ENCODE data around the gene PRRG4. TPM values are rescaled to one million over a fixed set of nuclear protein-coding genes. Genes with fewer than 3 reads are reported as not detected.

The PRRG4 gene
- total and polyA plus RNA-seq, 2 experiments from 2014 or later, result 1.6 to 1.9 TPM

DNA sequence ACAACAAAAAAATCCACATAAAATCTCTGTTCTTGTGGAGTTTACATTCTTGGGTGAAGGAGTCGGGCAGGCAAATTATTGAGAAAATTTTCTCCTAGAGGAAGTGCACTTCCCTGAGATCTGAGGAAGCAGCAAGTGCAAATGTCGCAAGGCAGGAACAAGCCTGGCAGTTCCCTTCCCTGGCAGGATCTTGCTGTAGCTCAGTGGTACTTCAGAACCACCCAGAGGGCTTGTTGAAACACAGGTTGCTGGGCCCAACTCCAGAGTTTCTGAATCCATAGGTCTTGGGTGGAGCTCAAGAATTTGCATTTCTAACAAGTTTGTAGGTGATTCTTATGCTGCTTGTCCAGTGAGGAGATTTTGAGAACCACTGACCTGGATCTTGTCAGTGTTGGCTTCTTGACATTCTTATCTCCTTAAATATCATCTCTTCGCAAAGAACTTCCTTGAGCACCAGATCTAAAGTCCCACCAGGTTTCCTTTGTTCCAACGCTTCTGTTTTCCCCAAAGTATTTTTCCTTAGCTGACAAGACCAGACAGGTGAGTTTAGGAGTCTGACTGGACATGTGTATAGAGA lies 72.5 kb downstream of the PRRG4 start:
- Mint-ChIP-seq H3K27me3 (ENCODE audit: insufficient read depth, low read depth, poor library complexity) (peaks cover 9% of the 10 kb centered on the region), H3K4me3 (no peak overlapping the region), H3K36me3 (ENCODE audit: low read depth) (peaks cover 53% of the 10 kb centered on the region), H3K9me3 (no peaks in the 10 kb centered on the region), H3K4me1 (peaks cover 72% of the 10 kb centered on the region), H3K27ac (peak overlapping the region; percentile 34; the same call in 1 of the 2 replicates)
- H3K27ac ChIP-seq (ENCODE audit: low read depth), result peak overlapping the region; percentile 65; the same call in 1 of the 2 replicates
- no peaks in the 10 kb centered on the region for H3K9me2 ChIP-seq (ENCODE audit: insufficient read depth)
- H3F3A ChIP-seq (replicated peaks; ENCODE audit: low read depth), result no peaks in the 10 kb centered on the region
- no peak for DNase-seq (ENCODE audit: low spot score)
- H4K20me1 ChIP-seq (replicated peaks; ENCODE audit: insufficient read depth), result peaks cover 88% of the 10 kb centered on the region
- peaks cover 55% of the 10 kb centered on the region for H3K4me1 ChIP-seq (ENCODE audit: insufficient read depth)
- no peak for ATAC-seq
- H3K4me3 ChIP-seq, result no peak overlapping the region
- no peak overlapping the region for H2AFZ ChIP-seq
- TF ChIP-seq, protein P1, sequence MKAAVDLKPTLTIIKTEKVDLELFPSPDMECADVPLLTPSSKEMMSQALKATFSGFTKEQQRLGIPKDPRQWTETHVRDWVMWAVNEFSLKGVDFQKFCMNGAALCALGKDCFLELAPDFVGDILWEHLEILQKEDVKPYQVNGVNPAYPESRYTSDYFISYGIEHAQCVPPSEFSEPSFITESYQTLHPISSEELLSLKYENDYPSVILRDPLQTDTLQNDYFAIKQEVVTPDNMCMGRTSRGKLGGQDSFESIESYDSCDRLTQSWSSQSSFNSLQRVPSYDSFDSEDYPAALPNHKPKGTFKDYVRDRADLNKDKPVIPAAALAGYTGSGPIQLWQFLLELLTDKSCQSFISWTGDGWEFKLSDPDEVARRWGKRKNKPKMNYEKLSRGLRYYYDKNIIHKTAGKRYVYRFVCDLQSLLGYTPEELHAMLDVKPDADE (IDR thresholded peaks at IDR 0.05), result no peak
- TF ChIP-seq, protein P2, sequence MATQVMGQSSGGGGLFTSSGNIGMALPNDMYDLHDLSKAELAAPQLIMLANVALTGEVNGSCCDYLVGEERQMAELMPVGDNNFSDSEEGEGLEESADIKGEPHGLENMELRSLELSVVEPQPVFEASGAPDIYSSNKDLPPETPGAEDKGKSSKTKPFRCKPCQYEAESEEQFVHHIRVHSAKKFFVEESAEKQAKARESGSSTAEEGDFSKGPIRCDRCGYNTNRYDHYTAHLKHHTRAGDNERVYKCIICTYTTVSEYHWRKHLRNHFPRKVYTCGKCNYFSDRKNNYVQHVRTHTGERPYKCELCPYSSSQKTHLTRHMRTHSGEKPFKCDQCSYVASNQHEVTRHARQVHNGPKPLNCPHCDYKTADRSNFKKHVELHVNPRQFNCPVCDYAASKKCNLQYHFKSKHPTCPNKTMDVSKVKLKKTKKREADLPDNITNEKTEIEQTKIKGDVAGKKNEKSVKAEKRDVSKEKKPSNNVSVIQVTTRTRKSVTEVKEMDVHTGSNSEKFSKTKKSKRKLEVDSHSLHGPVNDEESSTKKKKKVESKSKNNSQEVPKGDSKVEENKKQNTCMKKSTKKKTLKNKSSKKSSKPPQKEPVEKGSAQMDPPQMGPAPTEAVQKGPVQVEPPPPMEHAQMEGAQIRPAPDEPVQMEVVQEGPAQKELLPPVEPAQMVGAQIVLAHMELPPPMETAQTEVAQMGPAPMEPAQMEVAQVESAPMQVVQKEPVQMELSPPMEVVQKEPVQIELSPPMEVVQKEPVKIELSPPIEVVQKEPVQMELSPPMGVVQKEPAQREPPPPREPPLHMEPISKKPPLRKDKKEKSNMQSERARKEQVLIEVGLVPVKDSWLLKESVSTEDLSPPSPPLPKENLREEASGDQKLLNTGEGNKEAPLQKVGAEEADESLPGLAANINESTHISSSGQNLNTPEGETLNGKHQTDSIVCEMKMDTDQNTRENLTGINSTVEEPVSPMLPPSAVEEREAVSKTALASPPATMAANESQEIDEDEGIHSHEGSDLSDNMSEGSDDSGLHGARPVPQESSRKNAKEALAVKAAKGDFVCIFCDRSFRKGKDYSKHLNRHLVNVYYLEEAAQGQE (IDR thresholded peaks at IDR 0.05; ENCODE audit: unreplicated experiment), result no peak
- TF ChIP-seq JUNB (IDR thresholded peaks at IDR 0.05; ENCODE audit: unreplicated experiment) (no peak), NANOG (IDR thresholded peaks at IDR 0.05; ENCODE audit: borderline replicate concordance) (no peak), ZNF331 (CRISPR knock-in tag; IDR thresholded peaks at IDR 0.05; ENCODE audit: low read depth) (no peak), POLR2AphosphoS5 (IDR thresholded peaks at IDR 0.05; ENCODE audit: low read depth) (no peak), CREB1 (CRISPR knock-in tag; IDR thresholded peaks at IDR 0.05; ENCODE audit: low read depth) (no peak), EZH2phosphoT487 (IDR thresholded peaks at IDR 0.05; ENCODE audit: unreplicated experiment) (no peak), EZH2 (IDR thresholded peaks at IDR 0.05; ENCODE audit: low read depth, unreplicated experiment) (no peak), ZNF114 (CRISPR knock-in tag; IDR thresholded peaks at IDR 0.05) (no peak), STAT1 (IDR thresholded peaks at IDR 0.05; ENCODE audit: unreplicated experiment) (no peak)
- TF ChIP-seq, protein P3, sequence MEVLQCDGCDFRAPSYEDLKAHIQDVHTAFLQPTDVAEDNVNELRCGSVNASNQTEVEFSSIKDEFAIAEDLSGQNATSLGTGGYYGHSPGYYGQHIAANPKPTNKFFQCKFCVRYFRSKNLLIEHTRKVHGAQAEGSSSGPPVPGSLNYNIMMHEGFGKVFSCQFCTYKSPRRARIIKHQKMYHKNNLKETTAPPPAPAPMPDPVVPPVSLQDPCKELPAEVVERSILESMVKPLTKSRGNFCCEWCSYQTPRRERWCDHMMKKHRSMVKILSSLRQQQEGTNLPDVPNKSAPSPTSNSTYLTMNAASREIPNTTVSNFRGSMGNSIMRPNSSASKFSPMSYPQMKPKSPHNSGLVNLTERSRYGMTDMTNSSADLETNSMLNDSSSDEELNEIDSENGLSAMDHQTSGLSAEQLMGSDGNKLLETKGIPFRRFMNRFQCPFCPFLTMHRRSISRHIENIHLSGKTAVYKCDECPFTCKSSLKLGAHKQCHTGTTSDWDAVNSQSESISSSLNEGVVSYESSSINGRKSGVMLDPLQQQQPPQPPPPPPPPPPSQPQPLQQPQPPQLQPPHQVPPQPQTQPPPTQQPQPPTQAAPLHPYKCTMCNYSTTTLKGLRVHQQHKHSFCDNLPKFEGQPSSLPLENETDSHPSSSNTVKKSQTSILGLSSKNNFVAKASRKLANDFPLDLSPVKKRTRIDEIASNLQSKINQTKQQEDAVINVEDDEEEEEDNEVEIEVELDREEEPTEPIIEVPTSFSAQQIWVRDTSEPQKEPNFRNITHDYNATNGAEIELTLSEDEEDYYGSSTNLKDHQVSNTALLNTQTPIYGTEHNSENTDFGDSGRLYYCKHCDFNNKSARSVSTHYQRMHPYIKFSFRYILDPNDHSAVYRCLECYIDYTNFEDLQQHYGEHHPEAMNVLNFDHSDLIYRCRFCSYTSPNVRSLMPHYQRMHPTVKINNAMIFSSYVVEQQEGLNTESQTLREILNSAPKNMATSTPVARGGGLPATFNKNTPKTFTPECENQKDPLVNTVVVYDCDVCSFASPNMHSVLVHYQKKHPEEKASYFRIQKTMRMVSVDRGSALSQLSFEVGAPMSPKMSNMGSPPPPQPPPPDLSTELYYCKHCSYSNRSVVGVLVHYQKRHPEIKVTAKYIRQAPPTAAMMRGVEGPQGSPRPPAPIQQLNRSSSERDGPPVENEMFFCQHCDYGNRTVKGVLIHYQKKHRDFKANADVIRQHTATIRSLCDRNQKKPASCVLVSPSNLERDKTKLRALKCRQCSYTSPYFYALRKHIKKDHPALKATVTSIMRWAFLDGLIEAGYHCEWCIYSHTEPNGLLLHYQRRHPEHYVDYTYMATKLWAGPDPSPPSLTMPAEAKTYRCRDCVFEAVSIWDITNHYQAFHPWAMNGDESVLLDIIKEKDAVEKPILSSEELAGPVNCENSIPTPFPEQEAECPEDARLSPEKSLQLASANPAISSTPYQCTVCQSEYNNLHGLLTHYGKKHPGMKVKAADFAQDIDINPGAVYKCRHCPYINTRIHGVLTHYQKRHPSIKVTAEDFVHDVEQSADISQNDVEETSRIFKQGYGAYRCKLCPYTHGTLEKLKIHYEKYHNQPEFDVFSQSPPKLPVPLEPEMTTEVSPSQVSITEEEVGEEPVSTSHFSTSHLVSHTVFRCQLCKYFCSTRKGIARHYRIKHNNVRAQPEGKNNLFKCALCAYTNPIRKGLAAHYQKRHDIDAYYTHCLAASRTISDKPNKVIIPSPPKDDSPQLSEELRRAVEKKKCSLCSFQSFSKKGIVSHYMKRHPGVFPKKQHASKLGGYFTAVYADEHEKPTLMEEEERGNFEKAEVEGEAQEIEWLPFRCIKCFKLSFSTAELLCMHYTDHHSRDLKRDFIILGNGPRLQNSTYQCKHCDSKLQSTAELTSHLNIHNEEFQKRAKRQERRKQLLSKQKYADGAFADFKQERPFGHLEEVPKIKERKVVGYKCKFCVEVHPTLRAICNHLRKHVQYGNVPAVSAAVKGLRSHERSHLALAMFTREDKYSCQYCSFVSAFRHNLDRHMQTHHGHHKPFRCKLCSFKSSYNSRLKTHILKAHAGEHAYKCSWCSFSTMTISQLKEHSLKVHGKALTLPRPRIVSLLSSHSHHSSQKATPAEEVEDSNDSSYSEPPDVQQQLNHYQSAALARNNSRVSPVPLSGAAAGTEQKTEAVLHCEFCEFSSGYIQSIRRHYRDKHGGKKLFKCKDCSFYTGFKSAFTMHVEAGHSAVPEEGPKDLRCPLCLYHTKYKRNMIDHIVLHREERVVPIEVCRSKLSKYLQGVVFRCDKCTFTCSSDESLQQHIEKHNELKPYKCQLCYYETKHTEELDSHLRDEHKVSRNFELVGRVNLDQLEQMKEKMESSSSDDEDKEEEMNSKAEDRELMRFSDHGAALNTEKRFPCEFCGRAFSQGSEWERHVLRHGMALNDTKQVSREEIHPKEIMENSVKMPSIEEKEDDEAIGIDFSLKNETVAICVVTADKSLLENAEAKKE (CRISPR knock-in tag; IDR thresholded peaks at IDR 0.05), result no peak
- TF ChIP-seq, protein P4, sequence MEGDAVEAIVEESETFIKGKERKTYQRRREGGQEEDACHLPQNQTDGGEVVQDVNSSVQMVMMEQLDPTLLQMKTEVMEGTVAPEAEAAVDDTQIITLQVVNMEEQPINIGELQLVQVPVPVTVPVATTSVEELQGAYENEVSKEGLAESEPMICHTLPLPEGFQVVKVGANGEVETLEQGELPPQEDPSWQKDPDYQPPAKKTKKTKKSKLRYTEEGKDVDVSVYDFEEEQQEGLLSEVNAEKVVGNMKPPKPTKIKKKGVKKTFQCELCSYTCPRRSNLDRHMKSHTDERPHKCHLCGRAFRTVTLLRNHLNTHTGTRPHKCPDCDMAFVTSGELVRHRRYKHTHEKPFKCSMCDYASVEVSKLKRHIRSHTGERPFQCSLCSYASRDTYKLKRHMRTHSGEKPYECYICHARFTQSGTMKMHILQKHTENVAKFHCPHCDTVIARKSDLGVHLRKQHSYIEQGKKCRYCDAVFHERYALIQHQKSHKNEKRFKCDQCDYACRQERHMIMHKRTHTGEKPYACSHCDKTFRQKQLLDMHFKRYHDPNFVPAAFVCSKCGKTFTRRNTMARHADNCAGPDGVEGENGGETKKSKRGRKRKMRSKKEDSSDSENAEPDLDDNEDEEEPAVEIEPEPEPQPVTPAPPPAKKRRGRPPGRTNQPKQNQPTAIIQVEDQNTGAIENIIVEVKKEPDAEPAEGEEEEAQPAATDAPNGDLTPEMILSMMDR (conservative IDR thresholded peaks at IDR 0.05; ENCODE audit: low read depth in 2 of 2), result no peak
- no peaks in the 10 kb centered on the region for H3K27me3 ChIP-seq (ENCODE audit: insufficient read depth)
- H3K4me2 ChIP-seq, result 0 out of 2 replicates have a peak overlapping the region, but pooled peaks have one; percentile 34
- peaks cover 100% of the 10 kb centered on the region for H3K79me2 ChIP-seq (replicated peaks; ENCODE audit: insufficient read depth)
- peaks cover 4% of the 10 kb centered on the region; the same call in 1 of the 2 replicates for H3K36me3 ChIP-seq (ENCODE audit: insufficient read depth)
